HG03342 (cell line): ENCODE measurements around the gene CDK5RAP1.
"Not testable (repeated sequence)": the region's sequence is repeated elsewhere in the genome, so short reads cannot be mapped to it uniquely, and the experiment has no call there.

Experiments used
- ATAC-seq: cut with Tn5 transposase; IDR thresholded peaks from one replicate; pipeline ENCODE4 v1.9.1; 2021; ENCODE audit warnings: mild to moderate bottlenecking, moderate library complexity; ENCODE audit not compliant: unreplicated experiment

The CDK5RAP1 gene

GRCh38 chr20:33389326-33389725, 12.0 kb downstream of the CDK5RAP1 start:
- not testable (repeated sequence) for ATAC-seq

GRCh38 chr20:33388268-33388667, 13.1 kb downstream of the CDK5RAP1 start:
- ATAC-seq: no peak

- ATAC-seq: no peak
These were observed 14.1 kb downstream of the CDK5RAP1 start for GRCh38 chr20:33387177-33387576.

GRCh38 chr20:33386673-33387072, 14.6 kb downstream of the CDK5RAP1 start:
- no peak for ATAC-seq

GRCh38 chr20:33377366-33377765, 24.0 kb downstream of the CDK5RAP1 start:
- ATAC-seq: no peak

GRCh38 chr20:33373735-33374605, 27.3 kb downstream of the CDK5RAP1 start:
- ATAC-seq: no peak

- no peak for ATAC-seq
These were observed 28.3 kb downstream of the CDK5RAP1 start for GRCh38 chr20:33372993-33373441.

- no peak for ATAC-seq
These were observed 31.0 kb downstream of the CDK5RAP1 start for GRCh38 chr20:33370291-33370690.

- no peak for ATAC-seq
These were observed 38.4 kb downstream of the CDK5RAP1 start for GRCh38 chr20:33362898-33363297.

GRCh38 chr20:33359399-33360261, 41.7 kb downstream of the CDK5RAP1 start:
- no peak for ATAC-seq

- no peak for ATAC-seq
These were observed 48.3 kb downstream of the CDK5RAP1 start for GRCh38 chr20:33353013-33353402.

- no peak for ATAC-seq
These were observed 48.9 kb downstream of the CDK5RAP1 start for GRCh38 chr20:33352258-33353012.

- no peak for ATAC-seq
These were observed 49.6 kb downstream of the CDK5RAP1 start for GRCh38 chr20:33351696-33352095.

GRCh38 chr20:33349493-33349892, 51.8 kb downstream of the CDK5RAP1 start:
- ATAC-seq: no peak

GRCh38 chr20:33348136-33348937, 53.0 kb downstream of the CDK5RAP1 start:
- ATAC-seq: no peak

- ATAC-seq: no peak
These were observed 56.0 kb downstream of the CDK5RAP1 start for GRCh38 chr20:33345342-33345741.

GRCh38 chr20:33343521-33343920, 57.8 kb downstream of the CDK5RAP1 start:
- ATAC-seq: no peak

- ATAC-seq: no peak
These were observed 61.7 kb downstream of the CDK5RAP1 start for GRCh38 chr20:33339515-33340058.

GRCh38 chr20:33338467-33339258, 62.7 kb downstream of the CDK5RAP1 start:
- no peak for ATAC-seq
